ENCODE data around the gene CTDNEP1. TPM values are rescaled to one million over a fixed set of nuclear protein-coding genes. Genes with fewer than 3 reads are reported as not detected.

Gene CTDNEP1
- total RNA-seq, 6 experiments from 2014 or later = 25.9 to 34.6 (median 31.9) TPM

GRCh38 chr17:7214300-7215135 is 37.0 kb downstream of the CTDNEP1 start:
- intact Hi-C loops (cut with DNase I) = no loop called here
- Histone ChIP-seq H3K4me3 (peak overlapping the region; percentile 37 to 49 (median 38)), H3K4me1 (peaks cover 0 to 15% (median 5%) of the 10 kb centered on the region in 4 donors), H3K27ac (peak overlapping the region in 2 of 3 donors; percentile 29 to 34), H3K9me3 (no peaks in the 10 kb centered on the region), H3K27me3 (no peaks in the 10 kb centered on the region), H3K36me3 (no peaks in the 10 kb centered on the region)
- 1% methylated on average over 31 of the region's 45 CpGs for WGBS (ENCODE audit: insufficient coverage, low coverage, low lambda C conversion rate, missing lambda C conversion rate)
- DNase-seq (peak; percentile 98 to 99 (median 98)), ATAC-seq (peak; percentile 88 to 93 (median 90))
- TF ChIP-seq POLR2A (IDR thresholded peaks at IDR 0.05) = no peak
- peak; percentile 51 to 67 (median 64) for TF ChIP-seq CTCF (IDR thresholded peaks at IDR 0.05)

- peaks cover 0 to 9% (median 1%) of the 10 kb centered on the region in 4 donors for H3K4me1 ChIP-seq
- H3K36me3 ChIP-seq = no peaks in the 10 kb centered on the region
- H3K27ac ChIP-seq = no peak overlapping the region
- intact Hi-C loops (cut with DNase I) = no loop called here
- DNase-seq = peak in 2 of 3 donors; percentile 77 to 81
- 4% methylated on average over 15 of the region's 15 CpGs for WGBS (ENCODE audit: insufficient coverage, low coverage, low lambda C conversion rate, missing lambda C conversion rate)
- TF ChIP-seq POLR2A (IDR thresholded peaks at IDR 0.05) (no peak), CTCF (IDR thresholded peaks at IDR 0.05) (peak in 3 of 4 donors; percentile 21 to 32 (median 30))
- peak overlapping the region; percentile 37 to 49 (median 38) for H3K4me3 ChIP-seq
- no peaks in the 10 kb centered on the region for H3K9me3 ChIP-seq
- H3K27me3 ChIP-seq = no peaks in the 10 kb centered on the region
- ATAC-seq = peak; percentile 1 to 29 (median 9)
These were observed 37.6 kb downstream of the CTDNEP1 start for GRCh38 chr17:7213895-7214299.

- Histone ChIP-seq H3K36me3 (no peaks in the 10 kb centered on the region), H3K27ac (no peak overlapping the region), H3K9me3 (no peaks in the 10 kb centered on the region), H3K4me3 (no peak overlapping the region), H3K4me1 (peaks cover 0 to 8% (median under 1%) of the 10 kb centered on the region in 4 donors), H3K27me3 (no peaks in the 10 kb centered on the region)
- ATAC-seq = no peak
- 56% methylated on average over 22 of the region's 37 CpGs for WGBS (ENCODE audit: insufficient coverage, low coverage, low lambda C conversion rate, missing lambda C conversion rate)
- TF ChIP-seq CTCF (IDR thresholded peaks at IDR 0.05) (no peak), POLR2A (IDR thresholded peaks at IDR 0.05) (no peak)
- intact Hi-C loops (cut with DNase I) = no loop called here
- DNase-seq = no peak
These were observed 39.9 kb downstream of the CTDNEP1 start for GRCh38 chr17:7211491-7212273.

- no peak for ATAC-seq
- no peak for DNase-seq
These were observed 42.6 kb downstream of the CTDNEP1 start for GRCh38 chr17:7208754-7209460.

More at GRCh38 chr17:7208754-7209460, 42.6 kb downstream of the CTDNEP1 start:
- intact Hi-C loops (cut with DNase I) = no loop called here
- Histone ChIP-seq H3K27me3 (no peaks in the 10 kb centered on the region), H3K4me1 (peaks cover 0 to 8% (median under 1%) of the 10 kb centered on the region in 4 donors), H3K4me3 (no peak overlapping the region), H3K27ac (no peak overlapping the region), H3K9me3 (no peaks in the 10 kb centered on the region), H3K36me3 (no peaks in the 10 kb centered on the region)
- 85% methylated on average over 6 of the region's 9 CpGs for WGBS (ENCODE audit: insufficient coverage, low coverage, low lambda C conversion rate, missing lambda C conversion rate)
- TF ChIP-seq CTCF (IDR thresholded peaks at IDR 0.05) (no peak), POLR2A (IDR thresholded peaks at IDR 0.05) (no peak)

All from right lobe of liver (tissue), 6 donors.